ENCODE results near the gene DPP6.

DPP6 gene

DNA sequence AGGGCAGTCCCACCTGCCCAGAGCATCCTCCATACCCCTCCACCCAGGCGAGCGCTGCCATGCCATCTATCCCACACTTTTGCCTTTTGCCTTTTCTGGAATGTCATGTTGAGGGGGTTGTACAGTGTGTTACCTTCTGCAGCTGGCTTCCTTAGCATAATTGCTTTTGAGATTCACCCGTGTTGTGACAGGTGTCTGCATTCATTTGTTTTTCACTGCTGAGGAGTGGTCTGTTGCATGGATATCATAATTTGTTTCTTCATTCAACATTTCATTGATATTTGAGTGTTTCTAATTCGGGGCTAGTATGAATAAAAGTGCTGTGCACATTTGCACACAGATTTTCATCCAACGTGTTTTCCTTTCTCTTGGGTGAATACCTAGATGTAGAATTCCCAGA is 596.8 kb downstream of the DPP6 start:
- TF ChIP-seq, protein P1, sequence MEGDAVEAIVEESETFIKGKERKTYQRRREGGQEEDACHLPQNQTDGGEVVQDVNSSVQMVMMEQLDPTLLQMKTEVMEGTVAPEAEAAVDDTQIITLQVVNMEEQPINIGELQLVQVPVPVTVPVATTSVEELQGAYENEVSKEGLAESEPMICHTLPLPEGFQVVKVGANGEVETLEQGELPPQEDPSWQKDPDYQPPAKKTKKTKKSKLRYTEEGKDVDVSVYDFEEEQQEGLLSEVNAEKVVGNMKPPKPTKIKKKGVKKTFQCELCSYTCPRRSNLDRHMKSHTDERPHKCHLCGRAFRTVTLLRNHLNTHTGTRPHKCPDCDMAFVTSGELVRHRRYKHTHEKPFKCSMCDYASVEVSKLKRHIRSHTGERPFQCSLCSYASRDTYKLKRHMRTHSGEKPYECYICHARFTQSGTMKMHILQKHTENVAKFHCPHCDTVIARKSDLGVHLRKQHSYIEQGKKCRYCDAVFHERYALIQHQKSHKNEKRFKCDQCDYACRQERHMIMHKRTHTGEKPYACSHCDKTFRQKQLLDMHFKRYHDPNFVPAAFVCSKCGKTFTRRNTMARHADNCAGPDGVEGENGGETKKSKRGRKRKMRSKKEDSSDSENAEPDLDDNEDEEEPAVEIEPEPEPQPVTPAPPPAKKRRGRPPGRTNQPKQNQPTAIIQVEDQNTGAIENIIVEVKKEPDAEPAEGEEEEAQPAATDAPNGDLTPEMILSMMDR (IDR thresholded peaks at IDR 0.05; ENCODE audit: insufficient read depth, low read length, poor library complexity, severe bottlenecking) = no peak
- Histone ChIP-seq H3K36me3 (ENCODE audit: control insufficient read depth, insufficient read depth, low read length) (no peaks in the 10 kb centered on the region), H3K27me3 (replicated peaks; ENCODE audit: control insufficient read depth, insufficient read depth, low read length) (no peaks in the 10 kb centered on the region), H3K4me3 (replicated peaks; ENCODE audit: low read depth, low read length) (no peak overlapping the region)
- no peak for DNase-seq (ENCODE audit: extremely low read depth, insufficient read length)

DNA sequence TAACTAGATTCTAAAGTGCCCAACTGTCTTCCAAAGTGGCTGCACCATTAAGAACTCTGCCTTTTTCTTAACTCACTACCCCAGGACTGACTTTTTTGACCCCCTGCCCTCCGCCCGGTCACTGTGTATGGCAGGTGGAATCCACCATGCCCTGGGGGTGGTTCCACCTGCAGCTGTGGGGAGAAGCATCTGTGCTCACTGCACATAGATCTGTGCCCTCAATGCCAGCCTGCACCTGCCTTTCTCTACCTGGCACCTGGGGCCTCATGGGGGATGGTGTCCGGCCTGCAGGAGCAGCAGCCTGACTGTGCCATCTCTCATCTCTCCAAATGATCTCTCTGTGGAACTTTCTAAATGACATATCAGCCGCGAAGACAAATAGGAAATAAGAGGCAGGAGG is 597.2 kb downstream of the DPP6 start:
- no peaks in the 10 kb centered on the region for H3K27me3 ChIP-seq (replicated peaks; ENCODE audit: control insufficient read depth, insufficient read depth, low read length)
- TF ChIP-seq, protein P1 (IDR thresholded peaks at IDR 0.05; ENCODE audit: insufficient read depth, low read length, poor library complexity, severe bottlenecking) = no peak
- H3K4me3 ChIP-seq (replicated peaks; ENCODE audit: low read depth, low read length) = no peak overlapping the region
- DNase-seq (ENCODE audit: extremely low read depth, insufficient read length) = no peak
- H3K36me3 ChIP-seq (ENCODE audit: control insufficient read depth, insufficient read depth, low read length) = no peaks in the 10 kb centered on the region

DNA sequence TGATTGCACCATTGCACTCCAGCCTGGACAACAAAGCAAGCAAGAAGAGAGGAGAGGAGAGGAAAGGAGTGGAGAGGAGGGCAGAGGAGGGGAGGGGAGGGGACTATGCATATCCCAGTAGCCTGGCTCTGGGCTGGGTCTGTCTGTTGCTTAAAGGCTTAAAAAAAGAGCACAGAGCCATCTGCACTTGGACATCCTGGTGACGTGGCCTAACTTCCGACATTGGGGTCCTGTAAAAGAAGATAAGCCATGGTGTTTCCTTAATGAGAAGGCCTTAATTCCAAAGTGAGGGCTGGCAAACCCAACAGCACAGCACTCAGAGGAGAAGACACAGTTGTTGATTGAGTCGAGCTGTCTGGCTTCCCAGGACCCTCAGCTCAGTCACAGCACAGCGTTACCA is 598.1 kb downstream of the DPP6 start:
- TF ChIP-seq, protein P1 (IDR thresholded peaks at IDR 0.05; ENCODE audit: insufficient read depth, low read length, poor library complexity, severe bottlenecking) = no peak
- Histone ChIP-seq H3K27me3 (replicated peaks; ENCODE audit: control insufficient read depth, insufficient read depth, low read length) (no peaks in the 10 kb centered on the region), H3K36me3 (ENCODE audit: control insufficient read depth, insufficient read depth, low read length) (no peaks in the 10 kb centered on the region), H3K4me3 (replicated peaks; ENCODE audit: low read depth, low read length) (no peak overlapping the region)
- DNase-seq (ENCODE audit: extremely low read depth, insufficient read length) = no peak

DNA sequence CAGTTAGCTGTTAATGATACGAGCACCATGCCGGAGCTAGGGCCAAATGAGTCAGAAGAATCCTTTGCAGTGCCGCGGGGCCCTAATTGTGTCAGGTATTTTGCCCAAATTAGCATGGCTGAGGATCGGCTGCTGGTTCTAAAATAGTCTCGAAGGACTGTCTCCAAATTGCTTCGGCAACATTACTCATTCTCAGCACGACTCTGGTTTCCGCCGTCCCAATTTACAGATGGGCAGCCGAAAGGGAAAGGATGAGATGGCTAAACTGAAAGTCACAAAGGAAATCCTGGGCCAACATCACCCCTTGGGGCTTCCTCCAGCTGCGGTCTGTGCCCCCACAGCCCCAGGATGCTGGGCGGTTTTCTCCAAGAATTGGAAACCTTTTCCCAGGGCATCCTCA is 599.3 kb downstream of the DPP6 start:
- no peak overlapping the region for H3K4me3 ChIP-seq (replicated peaks; ENCODE audit: low read depth, low read length)
- no peaks in the 10 kb centered on the region for H3K27me3 ChIP-seq (replicated peaks; ENCODE audit: control insufficient read depth, insufficient read depth, low read length)
- no peaks in the 10 kb centered on the region for H3K36me3 ChIP-seq (ENCODE audit: control insufficient read depth, insufficient read depth, low read length)
- DNase-seq (ENCODE audit: extremely low read depth, insufficient read length) = no peak
- TF ChIP-seq, protein P1 (IDR thresholded peaks at IDR 0.05; ENCODE audit: insufficient read depth, low read length, poor library complexity, severe bottlenecking) = no peak

DNA sequence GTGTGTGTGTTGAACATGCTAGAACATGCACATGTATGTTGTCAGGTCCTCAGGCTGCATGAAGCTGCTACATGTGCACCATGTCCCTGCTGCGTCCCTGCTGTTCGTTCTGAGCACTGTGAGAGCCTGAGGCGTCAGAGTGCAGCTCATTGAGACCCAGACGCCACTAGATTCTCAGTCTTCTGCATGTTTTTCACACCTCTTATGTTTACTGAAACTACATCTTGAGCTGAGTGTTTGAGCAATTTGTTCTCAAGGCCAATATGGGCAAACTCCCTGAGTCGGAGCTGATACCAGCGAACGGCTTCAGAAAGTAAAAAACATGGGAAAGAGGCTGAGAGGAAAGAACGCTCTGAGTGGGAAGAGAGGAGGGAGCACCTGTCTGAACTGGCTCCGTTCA is 600.4 kb downstream of the DPP6 start:
- TF ChIP-seq, protein P1 (IDR thresholded peaks at IDR 0.05; ENCODE audit: insufficient read depth, low read length, poor library complexity, severe bottlenecking) = no peak
- H3K36me3 ChIP-seq (ENCODE audit: control insufficient read depth, insufficient read depth, low read length) = no peaks in the 10 kb centered on the region
- no peak for DNase-seq (ENCODE audit: extremely low read depth, insufficient read length)
- no peaks in the 10 kb centered on the region for H3K27me3 ChIP-seq (replicated peaks; ENCODE audit: control insufficient read depth, insufficient read depth, low read length)
- H3K4me3 ChIP-seq (replicated peaks; ENCODE audit: low read depth, low read length) = no peak overlapping the region

DNA sequence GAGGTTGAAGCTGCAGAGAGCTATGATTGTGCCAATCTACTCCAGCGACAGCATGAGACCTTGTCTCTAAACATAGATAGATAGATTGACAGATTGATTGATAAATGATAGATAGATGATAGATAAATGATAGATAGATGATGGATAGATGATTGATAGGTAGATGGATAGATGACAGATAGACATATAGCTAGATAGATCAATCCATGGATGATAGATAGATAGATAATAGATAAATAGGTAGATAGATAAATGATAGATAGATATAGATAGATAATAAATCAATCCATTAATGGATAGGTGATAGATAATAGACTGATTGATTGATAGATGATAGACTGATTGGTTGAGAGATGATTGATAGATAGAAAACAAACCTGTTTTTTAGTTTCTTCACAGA is 601.1 kb downstream of the DPP6 start:
- DNase-seq (ENCODE audit: extremely low read depth, insufficient read length) = no peak
- Histone ChIP-seq H3K4me3 (replicated peaks; ENCODE audit: low read depth, low read length) (no peak overlapping the region), H3K36me3 (ENCODE audit: control insufficient read depth, insufficient read depth, low read length) (no peaks in the 10 kb centered on the region), H3K27me3 (replicated peaks; ENCODE audit: control insufficient read depth, insufficient read depth, low read length) (no peaks in the 10 kb centered on the region)
- TF ChIP-seq, protein P1 (IDR thresholded peaks at IDR 0.05; ENCODE audit: insufficient read depth, low read length, poor library complexity, severe bottlenecking) = no peak

Data from GM06990 (cell line).